Measurements from ENCODE around the gene COPS7B. TPM values are rescaled to one million over a fixed set of nuclear protein-coding genes. Genes with fewer than 3 reads are reported as not detected.

Gene COPS7B
- total and polyA plus RNA-seq, 2 of the 8 experiments (the other 6 are each of a cell fraction or from before 2014, with no cell fraction given) = 62.2 to 72.1 TPM

DNA sequence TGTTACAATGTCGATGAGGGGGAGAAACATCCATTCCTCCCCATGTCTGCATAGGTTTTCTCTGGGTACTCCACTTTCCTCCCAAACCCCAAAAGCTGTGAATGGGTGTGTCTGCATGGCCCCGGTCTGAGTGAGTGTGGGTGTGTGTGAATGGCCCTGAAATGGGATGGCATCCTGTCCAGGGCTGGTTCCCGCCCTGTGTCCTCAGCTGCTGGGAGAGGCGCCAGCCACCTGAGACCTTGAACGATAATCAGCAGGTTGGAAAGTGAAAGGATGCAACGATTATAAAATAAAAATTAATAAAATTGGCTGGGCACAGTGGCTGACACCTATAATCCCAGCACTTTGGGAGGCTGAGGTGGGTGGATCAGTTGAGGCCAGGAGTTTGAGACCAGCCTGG is 70.7 kb downstream of the COPS7B start:
- ChIA-PET CTCF (ENCODE audit: partially characterized antibody) (no interaction called here), POLR2A (ENCODE audit: partially characterized antibody) (no interaction called here)
- Histone ChIP-seq H2BK20ac (ENCODE audit: low read length) (no peak overlapping the region), H3K18ac (ENCODE audit: extremely low read depth, low read length) (no peak overlapping the region), H3K4me3 (ENCODE audit: extremely low read depth in 1 of 4, insufficient read depth in 2 of 4, low read depth in 3 of 4, low read length in 4 of 4) (no peak overlapping the region), H3K4ac (replicated peaks; ENCODE audit: insufficient read length, low read depth, low read length) (no peak overlapping the region), H2BK15ac (ENCODE audit: low read length) (no peak overlapping the region), H3K9me3 (ENCODE audit: insufficient read depth in 2 of 2, low read depth in 1 of 2, low read length in 1 of 2) (no peaks in the 10 kb centered on the region), H4K5ac (ENCODE audit: insufficient read length, low read depth, low read length) (no peak overlapping the region), H3K56ac (replicated peaks; ENCODE audit: insufficient read length, low read depth, low read length) (no peak overlapping the region), H2AFZ (ENCODE audit: low read length) (no peak overlapping the region), H3K4me1 (replicated peaks in 1 of 4; ENCODE audit: control insufficient read depth in 3 of 4, insufficient read depth in 4 of 4, low read length in 3 of 4) (no peaks in the 10 kb centered on the region), H3K23ac (ENCODE audit: insufficient read length) (no peak overlapping the region), H3K14ac (ENCODE audit: insufficient read length) (no peak overlapping the region), H2BK5ac (ENCODE audit: low read depth, low read length) (no peak overlapping the region), H4K91ac (replicated peaks; ENCODE audit: insufficient read length, low read length) (no peak overlapping the region), H3K79me1 (ENCODE audit: low read depth, low read length) (no peaks in the 10 kb centered on the region), H3K36me3 (ENCODE audit: control insufficient read depth in 2 of 4, insufficient read depth in 4 of 4, low read length in 3 of 4) (no peaks in the 10 kb centered on the region), H4K20me1 (replicated peaks in 1 of 2; ENCODE audit: control insufficient read depth in 1 of 2, insufficient read depth in 2 of 2, low read length in 2 of 2) (no peaks in the 10 kb centered on the region), H2BK12ac (ENCODE audit: low read depth, low read length) (no peak overlapping the region), H2AK5ac (ENCODE audit: low read depth, low read length) (no peak overlapping the region), H3K27ac (ENCODE audit: low read depth, low read length) (no peak overlapping the region), H3K9ac (replicated peaks in 1 of 4; ENCODE audit: extremely low read depth in 1 of 4, low read depth in 3 of 4, low read length in 3 of 4) (no peak overlapping the region), H3K4me2 (ENCODE audit: insufficient read depth in 1 of 2, low read depth in 2 of 2, low read length in 2 of 2) (no peak overlapping the region), H3K27me3 (replicated peaks in 1 of 4; ENCODE audit: control insufficient read depth in 3 of 4, extremely low read depth in 1 of 4, insufficient read depth in 3 of 4, low read length in 3 of 4) (no peaks in the 10 kb centered on the region), H3K23me2 (ENCODE audit: low read depth, low read length) (no peaks in the 10 kb centered on the region), H3K79me2 (ENCODE audit: control insufficient read depth in 1 of 2, insufficient read depth in 2 of 2, low read length in 2 of 2) (no peaks in the 10 kb centered on the region), H4K8ac (ENCODE audit: extremely low read depth, insufficient read depth, low read length) (no peak overlapping the region), H2BK120ac (replicated peaks; ENCODE audit: low read depth, low read length) (no peak overlapping the region)
- FAIRE-seq (no peak), DNase-seq (ENCODE audit: low read depth in 1 of 2, low spot score in 2 of 2) (no peak)
- TF ChIP-seq SRF (IDR thresholded peaks at IDR 0.05; ENCODE audit: low read depth, low read length) (no peak), KDM1A (IDR thresholded peaks at IDR 0.05; ENCODE audit: borderline replicate concordance, low read length) (no peak), TBP (IDR thresholded peaks at IDR 0.05; ENCODE audit: low read depth, low read length) (no peak), SP2 (IDR thresholded peaks at IDR 0.05; ENCODE audit: low read length) (no peak), KDM5A (IDR thresholded peaks at IDR 0.05; ENCODE audit: low read length) (no peak), KDM4A (IDR thresholded peaks at IDR 0.05; ENCODE audit: low read depth, low read length, severe bottlenecking) (no peak), TAF7 (optimal IDR thresholded peaks at IDR 0.05; ENCODE audit: borderline replicate concordance, low read depth, low read length) (no peak)
- 85% methylated on average over 6 of the region's 6 CpGs; no CpG with 5 or more reads in 1 of the 2 experiments for WGBS, 2 experiments (ENCODE audit: extremely low coverage in 1 of 2, insufficient coverage in 1 of 2, insufficient read length in 1 of 2, insufficient replicate concordance in 2 of 2, low coverage in 1 of 2, low lambda C conversion rate in 2 of 2, missing lambda C conversion rate in 1 of 2)

Data from H1 (cell line).